ENCODE measurements around the gene FCRL4. TPM values are rescaled to one million over a fixed set of nuclear protein-coding genes. Genes with fewer than 3 reads are reported as not detected.

FCRL4 gene
- total and polyA plus RNA-seq, 2 of the 4 experiments (the other 2 are of a cell fraction): not detected

GRCh38 chr1:157580179-157580827 is 17.6 kb downstream of the FCRL4 start:
- no peaks in the 10 kb centered on the region for H3K4me1 ChIP-seq (ENCODE audit: control insufficient read depth, insufficient read depth, low read length)
- no peak overlapping the region for H3K4ac ChIP-seq (ENCODE audit: low read depth, low read length)
- no peak overlapping the region for H2BK120ac ChIP-seq (ENCODE audit: low read depth, low read length)
- H2BK20ac ChIP-seq (ENCODE audit: low read depth, low read length): no peak overlapping the region
- no TSS peak for BruUV-seq (replicated peaks)
- H3K4me3 ChIP-seq (ENCODE audit: insufficient read depth, low read depth, low read length): no peak overlapping the region
- intact Hi-C loops (cut with micrococcal nuclease) (loop anchor here (2.0 to 5.0 kb wide), 2 partner anchors 367 to 544 kb away; no protein-coding TSS in a partner anchor), in situ Hi-C loops (cut with MboI; ENCODE audit: low sequenced_read_pairs) (no loop called here), dilution Hi-C loops (cut with HindIII; ENCODE audit: low sequenced_read_pairs, unreplicated experiment) (no loop called here)
- ChIA-PET CTCF (interaction anchor here (0.6 to 1.6 kb wide), 17 partner anchors 8 to 544 kb away, joined by 3 to 11 read pairs (median 3); no protein-coding TSS in a partner anchor), POLR2A (ENCODE audit: unreplicated experiment) (no interaction called here)
- no peak overlapping the region for H3K23ac ChIP-seq (ENCODE audit: low read depth, low read length)
- H3K27me3 ChIP-seq (ENCODE audit: control insufficient read depth, insufficient read depth, low read length): no peaks in the 10 kb centered on the region
- no peak overlapping the region for H3K4me2 ChIP-seq (ENCODE audit: low read depth, low read length)
- H4K5ac ChIP-seq (ENCODE audit: low read depth, low read length): no peak overlapping the region
- TF ChIP-seq NFE2L2 (IDR thresholded peaks at IDR 0.05; ENCODE audit: low read depth, low read length): no peak
- TF ChIP-seq RAD21 (IDR thresholded peaks at IDR 0.05; ENCODE audit: low read length): peak; percentile 36
- no peak for TF ChIP-seq RFX5 (IDR thresholded peaks at IDR 0.05; ENCODE audit: low read depth, low read length)
- no peak for TF ChIP-seq CHD1 (IDR thresholded peaks at IDR 0.05; ENCODE audit: low read depth, low read length)
- TF ChIP-seq, protein P1, sequence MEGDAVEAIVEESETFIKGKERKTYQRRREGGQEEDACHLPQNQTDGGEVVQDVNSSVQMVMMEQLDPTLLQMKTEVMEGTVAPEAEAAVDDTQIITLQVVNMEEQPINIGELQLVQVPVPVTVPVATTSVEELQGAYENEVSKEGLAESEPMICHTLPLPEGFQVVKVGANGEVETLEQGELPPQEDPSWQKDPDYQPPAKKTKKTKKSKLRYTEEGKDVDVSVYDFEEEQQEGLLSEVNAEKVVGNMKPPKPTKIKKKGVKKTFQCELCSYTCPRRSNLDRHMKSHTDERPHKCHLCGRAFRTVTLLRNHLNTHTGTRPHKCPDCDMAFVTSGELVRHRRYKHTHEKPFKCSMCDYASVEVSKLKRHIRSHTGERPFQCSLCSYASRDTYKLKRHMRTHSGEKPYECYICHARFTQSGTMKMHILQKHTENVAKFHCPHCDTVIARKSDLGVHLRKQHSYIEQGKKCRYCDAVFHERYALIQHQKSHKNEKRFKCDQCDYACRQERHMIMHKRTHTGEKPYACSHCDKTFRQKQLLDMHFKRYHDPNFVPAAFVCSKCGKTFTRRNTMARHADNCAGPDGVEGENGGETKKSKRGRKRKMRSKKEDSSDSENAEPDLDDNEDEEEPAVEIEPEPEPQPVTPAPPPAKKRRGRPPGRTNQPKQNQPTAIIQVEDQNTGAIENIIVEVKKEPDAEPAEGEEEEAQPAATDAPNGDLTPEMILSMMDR (conservative IDR thresholded peaks at IDR 0.05; ENCODE audit: low read depth, low read length): peak; percentile 60
- TF ChIP-seq MAFK (IDR thresholded peaks at IDR 0.05; ENCODE audit: low read depth, low read length): no peak
- no peak for TF ChIP-seq BHLHE40 (IDR thresholded peaks at IDR 0.05; ENCODE audit: low read depth, low read length)
- no peak for TF ChIP-seq POLR2A (IDR thresholded peaks at IDR 0.05; ENCODE audit: low read depth, low read length)
- TF ChIP-seq FOS (IDR thresholded peaks at IDR 0.05; ENCODE audit: low read depth, low read length): no peak
- TF ChIP-seq RCOR1 (IDR thresholded peaks at IDR 0.05; ENCODE audit: insufficient replicate concordance, low read length): no peak
- TF ChIP-seq, protein P2, sequence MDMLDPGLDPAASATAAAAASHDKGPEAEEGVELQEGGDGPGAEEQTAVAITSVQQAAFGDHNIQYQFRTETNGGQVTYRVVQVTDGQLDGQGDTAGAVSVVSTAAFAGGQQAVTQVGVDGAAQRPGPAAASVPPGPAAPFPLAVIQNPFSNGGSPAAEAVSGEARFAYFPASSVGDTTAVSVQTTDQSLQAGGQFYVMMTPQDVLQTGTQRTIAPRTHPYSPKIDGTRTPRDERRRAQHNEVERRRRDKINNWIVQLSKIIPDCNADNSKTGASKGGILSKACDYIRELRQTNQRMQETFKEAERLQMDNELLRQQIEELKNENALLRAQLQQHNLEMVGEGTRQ (IDR thresholded peaks at IDR 0.05; ENCODE audit: low read depth, low read length): no peak
- TF ChIP-seq, protein P3, sequence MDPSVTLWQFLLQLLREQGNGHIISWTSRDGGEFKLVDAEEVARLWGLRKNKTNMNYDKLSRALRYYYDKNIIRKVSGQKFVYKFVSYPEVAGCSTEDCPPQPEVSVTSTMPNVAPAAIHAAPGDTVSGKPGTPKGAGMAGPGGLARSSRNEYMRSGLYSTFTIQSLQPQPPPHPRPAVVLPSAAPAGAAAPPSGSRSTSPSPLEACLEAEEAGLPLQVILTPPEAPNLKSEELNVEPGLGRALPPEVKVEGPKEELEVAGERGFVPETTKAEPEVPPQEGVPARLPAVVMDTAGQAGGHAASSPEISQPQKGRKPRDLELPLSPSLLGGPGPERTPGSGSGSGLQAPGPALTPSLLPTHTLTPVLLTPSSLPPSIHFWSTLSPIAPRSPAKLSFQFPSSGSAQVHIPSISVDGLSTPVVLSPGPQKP (IDR thresholded peaks at IDR 0.05; ENCODE audit: borderline replicate concordance, low read depth, low read length): no peak
- no peak for TF ChIP-seq CEBPB (IDR thresholded peaks at IDR 0.05; ENCODE audit: low read depth, low read length)
- TF ChIP-seq SMC3 (IDR thresholded peaks at IDR 0.05; ENCODE audit: low read depth, low read length): peak; percentile 35
- no peak for TF ChIP-seq MXI1 (IDR thresholded peaks at IDR 0.05; ENCODE audit: borderline replicate concordance, low read depth, low read length)
- no peak for TF ChIP-seq MAZ (IDR thresholded peaks at IDR 0.05; ENCODE audit: borderline replicate concordance, low read depth, low read length)
- peak; percentile 71 for ATAC-seq (ENCODE audit: low read depth)
- H4K8ac ChIP-seq (ENCODE audit: low read depth in 2 of 2, low read length in 2 of 2): no peak overlapping the region
- H4K91ac ChIP-seq (ENCODE audit: insufficient read depth, low read depth, low read length): no peak overlapping the region
- H2BK5ac ChIP-seq (ENCODE audit: low read depth, low read length, poor library complexity, severe bottlenecking): no peak overlapping the region
- H3K36me3 ChIP-seq (ENCODE audit: control insufficient read depth, insufficient read depth, low read length): no peaks in the 10 kb centered on the region
- H3K9me3 ChIP-seq (ENCODE audit: control insufficient read depth, insufficient read depth, low read length): no peaks in the 10 kb centered on the region
- H3K9me1 ChIP-seq (ENCODE audit: insufficient read depth, low read length): no peaks in the 10 kb centered on the region
- H3K14ac ChIP-seq (replicated peaks; ENCODE audit: low read depth, low read length): no peak overlapping the region
- H3K56ac ChIP-seq (ENCODE audit: extremely low read depth, insufficient read depth, low read length): no peak overlapping the region
- H3K9ac ChIP-seq (ENCODE audit: low read depth, low read length): no peak overlapping the region
- no peak overlapping the region for H3K27ac ChIP-seq (ENCODE audit: insufficient read depth, low read length)
- H2AK9ac ChIP-seq (replicated peaks; ENCODE audit: low read depth, low read length, poor library complexity): no peak overlapping the region
- no peak overlapping the region for H2AFZ ChIP-seq (replicated peaks; ENCODE audit: low read length, poor library complexity)
- no peak overlapping the region for H2AK5ac ChIP-seq (ENCODE audit: low read depth, low read length)
- no peaks in the 10 kb centered on the region for H3K79me1 ChIP-seq (ENCODE audit: low read depth in 1 of 2, low read length in 2 of 2)
- peak; percentile 57 for DNase-seq
- no CpG with 5 or more reads among the region's 4 CpGs for WGBS, 2 experiments (ENCODE audit: extremely low coverage in 2 of 2, insufficient read length in 1 of 2)
- H4K20me1 ChIP-seq (ENCODE audit: insufficient read depth, low read length): no peaks in the 10 kb centered on the region
- no peak overlapping the region for H3K18ac ChIP-seq (ENCODE audit: low read depth, low read length)
- H2BK15ac ChIP-seq (ENCODE audit: low read depth, low read length): no peak overlapping the region

Measured in IMR-90 (cell line).